Activated naive CD4-positive, alpha-beta T cell treated with Interleukin-2 at 50 U/mL for 16 hours (primary cell): ENCODE data around the gene AGAP1.

Experiments
- DNase-seq: peaks from one replicate; pipeline ENCODE4 v3.0.0-alpha.2; 2020

AGAP1 gene

DNA sequence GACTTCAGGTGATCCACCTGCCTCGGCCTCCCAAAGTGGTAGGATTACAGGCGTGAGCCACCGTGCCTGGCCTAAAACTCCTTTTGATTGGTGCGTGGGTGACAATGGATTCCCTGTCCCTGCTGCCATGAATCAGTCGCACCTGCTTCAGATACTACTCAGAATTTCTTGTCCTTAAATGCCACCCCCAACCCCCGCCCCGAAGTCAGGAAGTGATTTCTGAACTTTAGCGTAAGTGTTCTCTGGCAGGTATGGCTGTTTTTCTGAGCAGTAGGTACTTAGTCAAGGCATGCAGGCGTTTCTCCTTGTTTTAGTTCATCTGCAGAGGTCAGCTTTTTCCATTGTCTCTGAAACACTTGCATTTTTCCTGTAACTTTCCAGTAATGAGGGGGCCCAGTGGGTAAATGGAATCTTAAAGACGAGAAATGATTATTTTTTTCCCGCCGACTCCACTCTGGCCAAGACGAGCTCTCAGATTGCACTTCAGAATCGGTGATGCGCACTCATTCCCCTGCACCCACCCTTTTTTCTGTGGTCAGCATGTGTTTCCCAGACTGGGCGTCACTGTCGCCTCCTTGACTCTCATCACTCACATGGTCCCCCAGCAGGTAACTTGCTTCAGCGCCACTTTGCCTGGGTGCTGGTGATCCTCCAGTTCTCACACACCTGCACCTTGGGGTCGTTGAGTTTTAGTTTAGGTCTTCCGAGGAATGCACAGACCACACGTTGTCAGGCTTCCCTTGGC, 494.6 kb downstream of the AGAP1 start:
- no peak for DNase-seq

DNA sequence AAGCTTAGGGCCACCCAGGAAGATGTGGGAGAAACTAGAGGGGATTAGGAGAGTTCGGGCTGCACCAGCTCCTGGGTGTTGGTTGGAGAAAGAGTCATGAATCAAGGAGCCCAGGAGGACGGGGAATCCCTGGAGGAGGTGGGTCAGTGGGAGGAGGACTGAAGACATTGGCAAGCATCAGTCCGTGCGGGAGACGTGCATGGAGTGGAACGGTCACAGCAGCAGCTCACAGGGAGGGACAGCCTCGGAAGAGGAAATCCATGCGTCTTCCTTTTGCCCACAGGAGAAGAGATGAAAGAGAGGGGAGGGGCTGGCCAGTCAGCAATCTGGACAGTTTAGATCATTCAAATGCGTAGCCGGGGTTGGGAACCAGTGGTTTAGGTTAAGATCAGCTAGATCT, 495.7 kb downstream of the AGAP1 start:
- DNase-seq, result no peak

DNA sequence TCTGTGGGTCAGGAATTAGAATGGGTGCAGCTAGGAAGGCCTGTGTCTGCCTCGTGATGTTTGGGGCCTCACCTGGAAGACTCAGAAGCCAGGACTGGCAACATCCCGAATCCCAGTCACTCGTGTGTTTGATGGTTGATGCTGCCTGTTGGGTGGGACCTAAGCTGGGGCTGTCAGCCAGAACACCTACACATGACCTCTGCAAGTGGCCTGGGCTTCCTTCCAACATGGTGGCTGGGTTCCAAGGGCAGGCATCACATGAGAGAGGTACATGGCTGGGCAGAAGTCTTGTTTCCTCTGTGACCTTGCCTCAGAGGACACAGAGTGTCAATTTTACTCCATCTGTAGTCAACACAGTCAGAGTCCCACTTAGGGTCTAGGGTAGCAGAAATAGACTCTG, 496.5 kb downstream of the AGAP1 start:
- no peak for DNase-seq

DNA sequence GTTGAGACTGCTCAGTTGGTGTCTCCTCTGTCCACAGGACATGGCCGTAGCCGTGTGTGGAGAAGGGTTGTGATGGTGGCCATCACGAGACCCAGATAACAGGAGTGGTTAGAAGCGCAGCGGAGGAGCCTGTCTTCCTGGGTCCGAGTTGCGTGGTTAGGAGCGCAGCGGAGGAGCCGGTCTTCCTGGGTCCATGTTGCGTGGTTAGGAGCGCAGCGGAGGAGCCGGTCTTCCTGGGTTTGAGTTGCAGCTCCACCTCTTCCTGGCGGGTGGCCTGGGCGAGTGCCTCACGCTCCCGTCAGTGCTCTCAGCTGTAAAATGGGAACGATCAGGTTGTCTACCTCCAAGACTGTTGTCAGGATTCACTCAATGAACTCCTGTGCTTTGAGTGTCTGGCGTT, 498.2 kb downstream of the AGAP1 start:
- no peak for DNase-seq

DNA sequence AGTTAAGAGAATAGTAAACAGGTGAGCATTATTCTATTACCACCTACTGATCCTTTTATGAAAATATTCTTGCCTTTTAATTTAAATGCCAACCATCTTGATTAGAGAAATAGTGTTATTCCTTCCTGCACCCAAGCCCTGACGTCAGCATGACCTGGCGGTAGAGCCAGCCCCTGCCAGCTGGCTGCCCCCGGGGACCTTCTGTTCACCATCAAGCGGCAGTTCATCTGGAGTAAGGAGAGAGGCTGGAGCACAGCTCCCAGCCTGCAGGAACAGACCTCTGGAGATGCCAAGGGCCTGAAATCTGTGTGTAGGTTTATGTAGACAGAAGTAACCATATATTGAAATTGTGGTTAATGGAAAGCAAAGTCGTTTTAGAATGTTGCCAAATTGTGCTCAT, 502.6 kb downstream of the AGAP1 start:
- no peak for DNase-seq

DNA sequence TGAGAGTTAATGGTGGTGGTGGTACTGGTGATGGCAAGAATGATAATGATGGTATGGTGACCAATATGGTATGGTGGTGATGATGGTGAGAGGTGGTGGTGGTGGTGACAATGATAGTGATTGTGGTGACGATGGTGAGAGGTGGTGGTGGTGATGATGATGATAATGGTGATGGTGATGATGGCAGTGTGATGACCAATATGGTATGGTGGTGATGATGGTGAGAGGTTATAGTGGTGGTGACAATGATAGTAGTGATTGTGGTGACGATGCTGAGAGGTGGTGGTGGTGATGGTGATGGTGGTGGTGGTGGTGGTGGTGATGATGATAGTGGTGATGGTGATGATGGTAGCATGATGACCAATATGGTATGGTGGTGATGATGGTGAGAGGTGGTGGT, 505.2 kb downstream of the AGAP1 start:
- no peak for DNase-seq

DNA sequence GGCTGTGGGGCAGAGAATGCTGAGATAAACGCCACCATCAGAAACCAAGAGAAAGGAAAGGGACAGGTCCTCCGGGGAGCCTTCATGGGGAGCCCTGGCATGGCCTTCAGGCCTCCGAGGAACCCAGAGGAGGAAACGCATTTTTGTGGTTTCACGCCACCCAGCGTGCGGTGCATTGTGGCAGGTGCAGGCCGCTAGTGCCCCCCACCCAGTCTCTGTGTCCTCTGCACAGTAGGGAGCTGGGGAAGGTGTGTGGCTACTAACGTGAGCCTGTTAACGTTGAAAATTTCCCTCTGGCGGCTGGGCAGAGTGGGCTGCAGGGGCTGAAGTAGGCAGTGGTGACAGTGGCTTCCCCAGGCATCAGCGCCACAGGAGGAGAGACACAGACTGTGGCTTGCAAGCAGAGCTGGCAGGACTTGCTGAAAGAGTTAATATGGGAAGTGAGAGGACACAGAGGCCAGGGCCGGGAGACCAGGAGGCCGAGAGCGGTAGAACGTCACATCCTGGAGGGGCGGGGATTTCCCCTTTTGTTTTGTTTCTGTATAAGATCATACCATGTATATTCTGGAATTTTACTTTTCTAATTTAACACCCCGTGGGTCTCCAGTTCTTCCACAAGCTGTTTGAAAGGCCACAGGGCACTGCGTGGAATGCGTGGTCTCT, 507.5 kb downstream of the AGAP1 start:
- DNase-seq, result no peak

DNA sequence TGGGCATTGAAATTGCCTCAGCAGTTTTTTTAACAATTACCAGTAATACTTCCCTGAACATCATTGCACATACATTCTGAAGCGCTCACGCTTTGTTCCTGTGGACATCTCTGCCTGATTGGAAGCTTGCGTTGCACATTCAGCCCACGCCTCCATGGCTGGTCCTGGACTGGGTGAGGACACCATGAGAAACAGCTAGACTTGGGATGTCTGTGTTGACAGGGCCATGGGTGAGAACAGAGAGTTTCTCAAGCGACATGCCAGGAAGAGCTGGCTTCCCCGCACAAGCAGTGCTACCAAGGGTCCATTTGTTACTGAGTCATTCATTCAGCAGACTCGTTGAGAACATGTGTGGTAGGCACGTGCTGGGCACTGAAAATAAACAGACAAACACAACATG, 508.0 kb downstream of the AGAP1 start:
- DNase-seq, result no peak

DNA sequence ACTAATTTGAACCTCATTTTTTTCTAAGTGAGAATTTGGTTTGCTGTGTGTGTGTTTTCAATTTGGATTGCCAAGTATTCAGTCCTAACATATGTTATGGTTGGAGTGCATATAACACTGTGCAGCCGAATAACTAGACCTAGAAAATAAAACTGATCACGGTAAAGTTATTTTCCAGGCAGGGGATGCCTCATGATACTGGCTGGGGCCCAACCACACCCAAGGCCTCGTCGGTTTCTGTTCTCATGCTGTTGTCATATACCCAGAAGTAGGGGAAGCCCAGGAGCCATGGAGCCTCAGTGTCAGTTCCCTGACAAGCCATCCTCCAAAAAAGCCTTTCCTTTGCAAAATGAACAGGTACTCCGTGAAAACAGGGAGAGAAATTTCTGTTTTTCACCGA, 514.2 kb downstream of the AGAP1 start:
- no peak for DNase-seq

DNA sequence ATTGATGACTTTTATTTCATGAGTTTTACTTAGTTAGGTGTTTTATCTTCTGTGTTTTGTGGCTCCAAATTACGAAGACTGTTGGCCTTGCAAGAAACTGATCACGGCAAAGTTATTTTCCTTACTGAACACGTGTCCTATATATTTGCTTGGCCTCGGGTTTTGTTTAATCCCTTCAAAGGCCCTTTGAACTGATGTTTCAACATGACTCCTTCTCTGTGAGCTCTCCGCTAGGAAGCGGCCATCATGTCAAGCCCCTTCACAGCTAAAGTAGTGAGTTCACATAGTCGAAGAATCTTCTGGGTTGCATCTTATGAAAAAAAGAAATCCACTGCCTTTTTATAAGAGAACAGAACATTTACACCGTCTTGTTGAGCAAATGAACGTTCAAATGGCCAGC, 515.0 kb downstream of the AGAP1 start:
- no peak for DNase-seq

DNA sequence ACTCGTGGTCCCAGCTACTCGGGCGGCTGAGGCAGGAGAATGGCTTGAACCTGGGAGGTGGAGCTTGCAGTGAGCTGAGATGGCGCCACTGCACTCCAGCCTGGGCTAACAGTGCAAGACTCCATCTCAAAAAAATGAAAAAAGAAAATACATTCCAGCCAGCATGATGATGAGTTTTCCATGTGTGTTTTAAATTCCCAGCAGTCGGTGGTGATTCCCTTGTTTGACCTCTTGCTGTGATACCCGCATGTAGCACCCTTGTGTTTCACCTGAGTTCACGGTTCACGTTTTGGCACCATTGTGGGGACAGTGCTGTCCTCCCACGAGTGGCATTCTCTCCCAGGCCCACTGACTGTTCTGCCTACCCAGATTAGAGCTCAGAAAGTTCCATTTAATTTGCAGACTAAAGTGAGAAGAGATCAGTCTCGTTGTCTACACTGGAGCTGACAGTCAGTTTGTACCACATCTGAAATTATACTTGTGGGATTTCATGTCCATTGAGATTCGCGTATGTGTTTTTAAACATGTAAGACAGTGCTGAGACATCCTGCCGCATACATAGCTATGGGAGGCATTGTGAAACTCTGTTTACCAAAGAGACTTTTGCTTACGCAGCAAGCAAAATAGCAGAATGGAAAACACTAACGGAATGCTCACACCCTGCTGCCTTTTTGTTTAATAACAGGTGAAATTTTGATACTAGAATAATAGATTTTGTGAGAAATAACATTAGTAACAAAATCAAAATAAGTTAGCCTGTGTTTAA, 517.3 kb downstream of the AGAP1 start:
- no peak for DNase-seq

DNA sequence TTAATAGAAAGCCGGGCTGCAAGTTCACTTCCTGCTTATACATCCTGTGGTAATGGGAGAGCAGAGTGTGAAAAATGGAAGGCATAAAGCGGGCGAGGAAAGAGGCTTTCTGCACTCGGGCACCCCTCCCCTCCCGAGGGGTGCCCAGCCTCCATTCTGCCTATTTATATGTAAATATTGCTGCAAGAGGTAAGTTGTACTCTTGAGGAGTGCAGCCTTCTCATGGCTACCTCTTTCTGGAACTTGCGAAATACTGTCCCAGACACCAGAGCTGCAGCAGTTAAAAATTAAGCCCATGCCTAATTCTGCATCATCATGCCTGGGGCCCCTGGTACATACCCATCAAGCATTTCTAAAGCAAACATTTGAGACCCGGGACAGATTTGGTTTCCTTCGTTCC, 518.3 kb downstream of the AGAP1 start:
- DNase-seq, result no peak

DNA sequence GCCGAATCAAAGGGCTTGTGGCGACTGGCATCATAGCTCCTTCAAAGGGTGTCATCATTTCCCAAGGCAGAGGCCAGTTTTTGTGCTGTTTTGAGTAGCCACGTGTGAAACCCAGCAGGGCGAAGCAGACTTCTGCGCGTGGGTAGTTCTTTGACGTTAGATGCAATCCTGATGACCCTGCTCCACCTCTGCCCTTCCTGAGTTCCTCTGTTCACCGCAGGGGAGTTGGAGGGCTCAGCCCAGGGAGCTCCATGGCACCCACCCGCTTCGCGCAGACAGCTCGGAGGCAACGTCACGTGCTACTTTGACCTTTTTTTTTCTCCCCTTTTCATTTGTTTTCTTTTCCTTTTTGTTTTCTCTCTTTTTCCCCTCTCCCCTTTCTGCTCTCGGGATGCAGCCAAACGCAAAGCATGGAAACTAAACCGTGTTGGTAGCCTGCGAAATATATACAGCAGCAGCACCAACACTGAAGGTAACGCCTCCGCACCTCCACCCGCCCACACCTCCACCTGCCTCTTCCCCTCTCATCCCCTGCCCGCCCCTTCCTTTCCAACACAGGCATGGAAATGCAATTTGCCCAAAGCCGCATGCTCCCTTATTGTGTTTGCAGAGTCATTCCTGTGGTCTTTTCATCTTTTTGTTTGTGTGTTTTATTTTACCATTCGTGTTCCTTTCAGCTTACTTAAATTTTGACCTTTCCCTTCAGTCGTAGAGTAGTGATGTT, 520.7 kb downstream of the AGAP1 start:
- no peak for DNase-seq

DNA sequence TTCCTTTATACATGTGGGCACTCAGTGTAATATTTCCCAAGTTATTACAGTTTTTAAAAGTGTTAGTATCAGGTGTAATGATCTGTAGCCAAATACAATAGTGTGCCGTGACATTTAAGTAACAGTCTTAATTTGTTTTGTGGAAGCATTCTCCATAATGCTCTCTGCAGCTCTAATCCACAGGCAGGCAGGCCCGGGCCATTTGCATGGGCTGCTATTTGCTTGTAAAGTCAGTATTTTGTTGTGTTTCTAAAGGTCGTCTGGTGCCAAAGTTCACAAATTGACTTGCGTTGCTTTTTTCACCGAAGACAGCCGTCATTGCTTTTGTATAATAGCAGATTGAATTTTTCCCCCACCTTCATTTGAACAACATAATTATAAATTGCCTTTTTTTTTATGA, 521.3 kb downstream of the AGAP1 start:
- no peak for DNase-seq

DNA sequence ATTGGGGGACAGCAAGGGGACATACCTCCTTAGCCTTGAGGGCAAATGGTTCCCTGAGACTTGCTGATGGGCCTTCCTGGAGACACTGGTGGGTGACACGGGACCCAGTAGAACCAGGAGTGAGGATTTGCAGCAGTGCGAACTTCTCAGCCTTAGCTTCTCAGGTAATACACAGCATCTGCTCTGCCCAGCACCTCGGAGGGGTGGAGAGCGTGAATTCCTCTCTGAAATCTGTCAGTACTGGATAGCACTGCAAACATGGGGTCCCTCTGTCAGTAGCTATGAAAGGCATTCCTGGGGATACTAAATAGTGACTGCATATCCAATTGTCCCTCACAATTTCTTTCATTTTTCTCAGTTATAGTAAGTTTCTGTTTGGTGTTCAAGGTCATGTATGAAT, 522.7 kb downstream of the AGAP1 start:
- no peak for DNase-seq

DNA sequence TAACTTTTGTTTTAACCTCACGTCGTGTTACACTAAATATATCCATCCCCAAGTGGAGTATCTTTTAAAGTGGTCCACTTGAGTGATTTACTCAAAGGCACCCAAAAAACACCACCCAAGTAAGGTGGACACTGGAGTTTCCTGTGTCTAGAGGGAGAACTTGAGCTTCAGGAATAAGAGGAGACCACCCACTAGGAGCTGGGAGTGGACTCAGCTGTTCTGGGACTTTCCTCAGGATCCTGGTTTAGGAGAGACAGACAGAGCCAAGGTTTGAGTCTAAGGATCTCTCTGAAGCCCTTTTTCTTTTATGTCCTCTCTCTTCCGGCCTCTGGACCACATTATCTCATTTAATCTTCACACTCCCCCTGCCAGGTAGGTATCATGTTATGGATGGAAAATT, 523.6 kb downstream of the AGAP1 start:
- DNase-seq, result no peak

DNA sequence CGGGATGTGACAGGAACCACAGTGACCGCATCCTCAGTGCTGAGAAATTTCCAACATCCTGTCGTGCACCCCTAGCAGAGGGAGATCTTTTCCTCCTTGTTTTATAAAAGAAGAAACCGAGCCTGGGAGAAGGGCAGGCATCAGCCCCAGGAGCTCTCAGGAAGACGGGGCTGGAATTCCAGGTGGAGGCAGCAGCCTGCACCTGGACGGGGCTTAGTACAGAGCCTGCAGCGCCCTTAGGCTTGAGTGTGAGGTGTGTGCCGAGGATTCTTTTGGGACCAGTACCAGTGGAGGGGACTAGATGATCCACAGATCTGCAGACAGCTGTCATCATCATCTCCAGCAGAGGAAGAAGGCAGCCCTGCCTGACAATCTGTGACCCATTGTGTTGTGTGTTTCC, 525.6 kb downstream of the AGAP1 start:
- DNase-seq, result no peak

DNA sequence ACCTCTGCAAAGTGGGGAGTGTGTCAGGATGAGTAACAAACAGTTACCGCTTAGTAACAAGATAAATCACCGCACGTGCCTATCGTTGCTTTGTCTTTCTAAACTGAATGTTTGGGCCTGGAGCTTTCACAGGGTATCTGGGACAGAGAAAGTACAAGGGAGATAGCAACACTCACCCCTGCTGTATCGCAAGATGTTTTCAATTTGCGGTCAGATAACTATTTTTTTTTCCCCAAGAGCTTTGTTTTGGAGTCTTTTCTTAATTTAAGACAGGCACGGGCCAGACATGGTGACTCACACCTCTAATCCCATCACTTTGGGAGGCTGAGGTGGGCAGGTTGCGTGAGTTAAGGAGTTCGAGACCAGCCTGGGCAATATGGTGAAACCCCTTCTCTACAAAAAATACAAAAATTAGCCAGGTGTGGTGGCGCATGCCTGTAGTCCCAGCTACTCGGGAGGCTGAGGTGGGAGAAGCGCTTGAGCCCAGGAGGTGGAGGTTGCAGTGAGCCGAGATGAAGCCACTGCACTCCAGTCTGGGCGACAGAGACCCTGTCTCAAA, 527.7 kb downstream of the AGAP1 start:
- DNase-seq, result no peak

DNA sequence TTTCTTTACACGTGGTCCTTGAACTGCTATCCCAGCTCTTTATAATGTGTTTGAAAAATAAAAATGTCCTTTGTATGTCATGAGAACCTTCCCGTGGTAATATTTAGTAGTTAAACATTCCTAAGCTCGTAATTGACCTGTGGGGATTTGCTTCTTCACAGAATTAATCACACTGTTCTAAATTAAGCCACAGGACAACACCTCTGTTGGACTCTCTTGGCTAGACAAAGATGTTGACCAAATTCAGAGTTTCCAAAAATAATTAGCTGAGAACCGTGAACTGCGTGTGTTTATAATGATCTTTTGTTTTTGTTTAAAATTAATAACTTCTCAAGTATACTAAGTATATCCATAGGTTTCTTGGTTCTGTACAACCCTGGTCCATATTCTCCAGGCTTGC, 528.3 kb downstream of the AGAP1 start:
- no peak for DNase-seq

DNA sequence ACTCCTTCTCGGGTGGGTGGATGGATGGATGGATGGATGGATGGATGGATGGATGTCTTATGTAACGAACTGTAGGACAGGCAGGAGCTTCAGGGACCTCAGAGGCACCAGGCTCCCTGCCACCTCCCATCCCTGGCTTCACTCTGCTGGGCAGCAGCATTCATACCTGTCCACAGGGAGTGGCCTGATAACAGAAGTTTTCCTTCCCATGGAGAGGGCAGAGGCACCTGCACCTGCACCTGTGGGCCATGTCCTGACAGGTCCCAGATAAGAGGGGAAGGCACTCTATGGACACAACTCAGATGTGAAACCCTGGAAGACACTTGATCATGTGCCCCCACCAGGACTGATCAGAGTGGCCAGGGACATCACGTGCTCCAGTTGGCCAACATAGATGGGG, 532.0 kb downstream of the AGAP1 start:
- no peak for DNase-seq

DNA sequence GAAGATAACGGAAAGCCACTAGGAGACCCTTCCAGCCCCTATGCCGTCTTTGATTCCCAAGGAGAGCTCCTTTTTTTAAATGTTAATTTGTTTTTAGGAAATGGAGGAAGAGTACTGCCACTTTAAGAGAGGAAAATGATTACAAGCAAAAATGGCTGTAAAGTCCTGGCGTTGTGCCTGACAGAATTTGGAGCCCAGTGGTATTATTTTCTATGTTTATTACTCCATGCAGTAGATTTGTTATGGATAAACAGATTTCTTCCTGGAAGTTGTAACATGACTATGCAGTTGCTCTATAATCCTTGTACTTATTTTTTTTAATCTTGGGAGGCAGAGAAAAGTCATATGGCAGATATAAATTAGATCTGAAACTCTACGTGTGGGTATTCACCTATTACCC, 533.0 kb downstream of the AGAP1 start:
- no peak for DNase-seq

DNA sequence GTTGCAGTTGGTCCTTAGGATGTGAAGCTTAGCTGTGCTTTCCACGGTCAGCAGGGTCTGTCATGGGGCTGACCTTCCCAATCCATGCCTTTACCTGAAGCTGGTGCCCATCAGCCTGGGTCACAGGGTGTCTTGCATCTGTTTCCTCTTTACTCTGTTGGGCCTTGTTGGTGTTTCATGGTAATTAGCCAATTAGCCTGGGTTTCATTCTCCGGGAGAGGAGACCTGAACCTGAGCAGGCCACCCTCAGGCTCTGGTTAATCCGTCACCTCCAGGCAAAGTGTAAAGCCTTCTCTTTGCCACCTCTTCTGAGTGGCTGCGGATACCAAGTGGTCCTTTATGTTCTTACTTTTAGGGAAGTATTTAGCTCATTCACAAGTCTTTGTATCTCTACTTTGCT, 534.2 kb downstream of the AGAP1 start:
- DNase-seq, result no peak

DNA sequence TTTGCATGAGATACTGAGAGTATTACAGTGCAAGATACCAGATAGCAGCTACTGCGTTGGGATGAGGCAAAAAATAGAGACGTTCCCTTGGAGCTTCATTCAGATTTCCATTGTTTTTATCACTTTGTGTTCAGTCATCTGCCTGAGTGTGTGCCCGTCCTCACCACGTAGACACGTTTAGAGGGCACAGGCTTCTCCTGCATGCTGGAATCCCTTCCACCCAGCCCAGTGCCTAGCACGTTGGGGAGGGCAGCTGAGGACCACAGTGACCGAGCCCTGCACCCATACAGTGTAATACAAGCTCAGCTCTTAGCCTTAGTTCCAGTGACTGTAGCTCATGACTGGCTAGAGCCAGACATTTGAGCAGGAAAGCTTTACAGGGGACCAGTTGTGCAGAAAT, 539.6 kb downstream of the AGAP1 start:
- no peak for DNase-seq
